Right lobe of liver (tissue), 4 donors: Measurements from ENCODE around the gene ZACN.

Source experiments
- POLR2A ChIP-seq: fragments of 450-650 bp; IDR thresholded peaks from one replicate; pipeline ENCODE4 v1.6.1; 2017; ENCODE audit warnings: antibody characterized with exemption, mild to moderate bottlenecking
- TF ChIP-seq, protein P1 (sequence below), 4 donors: fragments of 200-600 bp in 3 of 4; fragments of 450-650 bp in 1 of 4; IDR thresholded peaks; one replicate each; pipeline versions ENCODE4 v1.5.1 to v1.8.0; 2016 to 2022; ENCODE audit warnings: antibody characterized with exemption in 4 of 4, mild to moderate bottlenecking in 2 of 4
- donor health status: DM: no; HTN: no; CAD: no.
- donor health status: DM: no; HTN: no; CAD: no.
- donor health status: DM: no; HTN: yes; CAD: no.

DNA sequence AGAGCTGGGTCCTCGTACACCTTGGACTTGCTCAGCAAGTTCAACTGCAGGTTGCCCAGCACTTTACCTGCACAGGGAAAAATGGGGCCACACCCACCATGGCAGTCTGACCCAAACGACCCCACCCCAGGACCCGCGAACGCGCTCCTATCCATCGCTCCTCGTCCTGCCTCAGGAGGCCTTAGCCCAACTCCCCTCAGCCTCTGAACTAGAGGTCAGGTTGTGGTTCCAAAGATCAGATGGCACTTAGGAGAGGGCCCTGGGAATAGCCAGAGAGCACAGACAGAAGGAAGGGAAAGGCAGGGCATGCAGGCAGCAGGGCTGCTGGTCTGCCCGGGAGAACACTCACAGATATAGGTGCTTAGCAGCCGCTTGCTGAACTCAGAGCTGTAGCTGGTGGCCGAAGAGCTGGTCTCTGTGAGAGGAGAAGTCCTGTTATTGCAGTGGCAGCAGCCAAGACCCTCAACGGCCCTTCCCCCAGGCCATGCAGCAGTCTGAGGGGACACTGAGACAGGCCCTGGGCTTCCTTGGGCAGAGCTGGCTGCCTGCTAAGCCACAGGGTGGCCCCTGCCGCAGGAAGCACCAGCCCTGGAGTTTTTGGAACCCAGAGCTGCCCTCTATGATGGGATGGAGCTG is 6.9 kb downstream of the ZACN start:
- TF ChIP-seq, protein P1, sequence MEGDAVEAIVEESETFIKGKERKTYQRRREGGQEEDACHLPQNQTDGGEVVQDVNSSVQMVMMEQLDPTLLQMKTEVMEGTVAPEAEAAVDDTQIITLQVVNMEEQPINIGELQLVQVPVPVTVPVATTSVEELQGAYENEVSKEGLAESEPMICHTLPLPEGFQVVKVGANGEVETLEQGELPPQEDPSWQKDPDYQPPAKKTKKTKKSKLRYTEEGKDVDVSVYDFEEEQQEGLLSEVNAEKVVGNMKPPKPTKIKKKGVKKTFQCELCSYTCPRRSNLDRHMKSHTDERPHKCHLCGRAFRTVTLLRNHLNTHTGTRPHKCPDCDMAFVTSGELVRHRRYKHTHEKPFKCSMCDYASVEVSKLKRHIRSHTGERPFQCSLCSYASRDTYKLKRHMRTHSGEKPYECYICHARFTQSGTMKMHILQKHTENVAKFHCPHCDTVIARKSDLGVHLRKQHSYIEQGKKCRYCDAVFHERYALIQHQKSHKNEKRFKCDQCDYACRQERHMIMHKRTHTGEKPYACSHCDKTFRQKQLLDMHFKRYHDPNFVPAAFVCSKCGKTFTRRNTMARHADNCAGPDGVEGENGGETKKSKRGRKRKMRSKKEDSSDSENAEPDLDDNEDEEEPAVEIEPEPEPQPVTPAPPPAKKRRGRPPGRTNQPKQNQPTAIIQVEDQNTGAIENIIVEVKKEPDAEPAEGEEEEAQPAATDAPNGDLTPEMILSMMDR (IDR thresholded peaks at IDR 0.05): no peak
- no peak for TF ChIP-seq POLR2A
